Measurements from ENCODE around the gene PCDHGA1.

Gene PCDHGA1

DNA sequence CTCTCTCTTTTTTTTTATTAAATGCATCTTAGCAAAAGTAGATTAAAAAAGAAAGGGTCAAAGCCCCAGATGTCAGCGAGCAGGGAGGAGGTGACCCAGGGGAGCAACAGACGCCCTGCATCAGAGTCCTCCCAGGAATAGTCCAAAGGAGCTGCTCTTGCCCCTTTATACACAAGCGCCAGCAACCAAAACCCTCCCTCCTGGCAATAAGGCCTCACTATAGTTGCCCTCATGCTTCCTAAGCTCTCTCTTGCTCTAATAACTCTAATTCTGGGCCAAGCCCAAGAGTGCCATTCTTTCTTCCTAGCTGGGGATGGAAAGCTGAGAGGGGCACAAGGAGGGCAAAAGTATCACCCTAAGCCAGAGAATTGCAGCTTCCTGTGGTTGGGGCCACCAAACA, 184.8 kb downstream of the PCDHGA1 start:
- no peak for DNase-seq

DNA sequence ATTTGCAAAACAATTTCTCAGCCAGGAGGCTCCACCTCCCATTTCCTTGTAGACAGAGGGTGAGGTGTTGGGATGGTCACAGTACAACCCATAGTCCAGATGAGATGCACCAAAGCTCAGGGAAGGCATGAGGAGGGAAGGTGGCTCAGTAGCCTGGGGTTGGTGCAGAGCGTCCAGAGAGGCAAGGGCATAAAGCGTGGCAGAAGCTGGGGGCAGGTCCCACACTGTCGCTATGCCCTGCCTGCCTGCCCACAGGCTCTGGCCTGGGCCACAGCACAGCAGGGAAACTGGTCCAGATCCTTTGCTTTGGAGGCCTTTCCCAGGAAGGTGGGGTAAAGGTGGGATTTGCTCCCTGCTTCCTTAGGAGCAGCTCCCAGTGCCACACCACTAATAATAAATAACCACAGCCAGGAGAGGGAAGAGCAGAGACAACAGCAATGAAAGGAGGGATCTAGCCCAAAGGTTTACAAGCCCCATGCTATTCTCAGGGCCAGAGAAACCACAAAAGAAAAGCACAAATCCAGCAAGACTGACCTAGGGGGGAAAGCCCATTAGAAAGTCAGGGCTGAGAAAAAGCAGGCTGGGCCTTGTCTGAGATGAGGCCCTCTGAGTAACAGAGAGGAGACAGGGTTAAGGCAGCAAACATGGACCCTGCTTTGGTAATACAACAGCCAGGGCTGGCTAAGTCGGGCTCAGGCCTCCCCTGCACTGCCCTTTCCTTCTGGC, 185.8 kb downstream of the PCDHGA1 start:
- DNase-seq, result no peak

DNA sequence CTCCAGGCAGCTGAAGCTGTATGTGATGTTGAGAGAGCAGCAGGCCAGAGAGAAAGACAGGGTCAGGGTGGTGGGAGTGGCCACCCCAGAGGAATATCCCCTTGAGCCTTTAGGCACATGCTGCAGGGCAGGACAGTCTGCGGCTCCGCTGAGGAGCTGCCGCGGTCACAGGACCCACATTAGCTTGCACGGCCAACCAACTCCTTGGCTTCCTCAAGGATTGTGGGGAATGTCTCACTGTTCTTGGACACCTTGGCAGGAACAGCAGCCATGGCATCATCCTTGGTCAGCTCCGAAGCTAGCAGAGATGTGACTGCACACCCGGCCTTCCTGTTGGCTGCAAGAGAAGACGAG, 186.3 kb downstream of the PCDHGA1 start:
- no peak for DNase-seq

DNA sequence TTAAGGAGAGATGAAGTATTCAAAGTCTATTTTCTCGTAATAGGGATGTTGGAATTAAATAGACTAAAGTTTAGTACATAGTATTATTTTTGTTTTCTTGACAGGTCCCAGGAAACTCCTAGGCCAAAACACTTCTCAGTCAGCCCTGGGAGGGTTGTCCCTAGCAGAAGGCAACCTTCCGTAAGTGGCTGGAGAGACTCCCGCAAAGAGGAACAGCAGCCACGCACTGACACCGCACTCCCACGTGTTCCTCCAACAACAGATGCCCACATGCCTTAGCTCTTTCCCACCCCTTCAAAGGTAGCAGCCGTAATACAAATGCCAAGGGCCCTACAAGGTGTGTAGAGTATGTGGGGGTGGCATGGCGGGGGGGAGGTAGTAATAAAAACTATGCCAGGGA, 187.0 kb downstream of the PCDHGA1 start:
- no peak for DNase-seq

DNA sequence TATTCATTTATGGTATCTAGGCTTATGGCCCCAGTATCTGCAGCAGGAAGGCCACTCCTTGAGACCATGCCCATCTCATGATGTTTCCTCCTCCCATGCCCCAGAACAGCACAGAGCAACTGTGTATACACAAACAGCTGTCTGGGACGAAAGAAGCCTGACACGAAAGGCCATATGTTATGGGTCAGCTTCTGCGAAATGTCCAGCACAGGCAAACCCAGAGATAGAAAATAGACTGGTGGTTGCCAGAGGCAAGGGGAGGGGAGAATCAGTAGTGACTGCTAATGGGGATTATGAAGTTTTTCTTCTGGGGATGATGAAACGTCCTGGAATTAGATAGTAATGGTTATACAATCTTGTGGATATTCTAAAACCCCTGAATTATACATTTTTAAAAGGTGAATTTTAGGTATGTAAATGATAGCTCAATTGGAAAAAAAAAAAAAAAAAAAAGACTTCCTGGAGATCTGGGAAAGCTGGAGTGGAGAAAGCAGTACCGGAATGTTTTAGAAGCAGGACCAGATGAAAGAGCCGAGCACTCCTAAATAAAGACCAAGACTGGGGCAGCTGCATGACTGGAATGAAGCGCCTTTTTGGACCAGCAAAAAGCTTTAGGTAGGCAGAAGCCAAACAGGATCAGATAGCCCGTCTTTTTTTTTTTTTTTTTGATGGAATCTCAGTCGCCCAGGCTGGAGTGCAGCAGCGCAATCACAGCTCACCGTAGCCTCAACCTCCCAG, 187.7 kb downstream of the PCDHGA1 start:
- no peak for DNase-seq

DNA sequence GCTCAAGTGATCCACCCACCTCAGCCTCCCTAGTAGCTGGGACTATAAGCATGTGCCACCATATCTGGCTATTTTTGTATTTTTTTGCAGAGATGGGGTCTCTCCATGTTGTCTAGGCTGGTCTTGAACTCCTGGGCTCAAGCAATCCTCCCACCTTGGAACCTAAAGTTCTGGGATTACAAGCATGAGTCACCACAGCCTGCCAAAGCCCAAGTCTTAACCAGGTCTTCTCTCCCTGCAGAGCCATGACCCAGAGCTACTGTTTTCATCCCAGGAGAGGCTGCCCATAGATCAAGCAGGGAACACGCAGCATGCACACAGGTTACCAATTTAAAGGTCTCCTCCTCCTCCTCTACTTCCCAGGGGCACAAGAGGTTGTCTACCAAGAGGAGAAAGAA, 188.3 kb downstream of the PCDHGA1 start:
- DNase-seq, result no peak

DNA sequence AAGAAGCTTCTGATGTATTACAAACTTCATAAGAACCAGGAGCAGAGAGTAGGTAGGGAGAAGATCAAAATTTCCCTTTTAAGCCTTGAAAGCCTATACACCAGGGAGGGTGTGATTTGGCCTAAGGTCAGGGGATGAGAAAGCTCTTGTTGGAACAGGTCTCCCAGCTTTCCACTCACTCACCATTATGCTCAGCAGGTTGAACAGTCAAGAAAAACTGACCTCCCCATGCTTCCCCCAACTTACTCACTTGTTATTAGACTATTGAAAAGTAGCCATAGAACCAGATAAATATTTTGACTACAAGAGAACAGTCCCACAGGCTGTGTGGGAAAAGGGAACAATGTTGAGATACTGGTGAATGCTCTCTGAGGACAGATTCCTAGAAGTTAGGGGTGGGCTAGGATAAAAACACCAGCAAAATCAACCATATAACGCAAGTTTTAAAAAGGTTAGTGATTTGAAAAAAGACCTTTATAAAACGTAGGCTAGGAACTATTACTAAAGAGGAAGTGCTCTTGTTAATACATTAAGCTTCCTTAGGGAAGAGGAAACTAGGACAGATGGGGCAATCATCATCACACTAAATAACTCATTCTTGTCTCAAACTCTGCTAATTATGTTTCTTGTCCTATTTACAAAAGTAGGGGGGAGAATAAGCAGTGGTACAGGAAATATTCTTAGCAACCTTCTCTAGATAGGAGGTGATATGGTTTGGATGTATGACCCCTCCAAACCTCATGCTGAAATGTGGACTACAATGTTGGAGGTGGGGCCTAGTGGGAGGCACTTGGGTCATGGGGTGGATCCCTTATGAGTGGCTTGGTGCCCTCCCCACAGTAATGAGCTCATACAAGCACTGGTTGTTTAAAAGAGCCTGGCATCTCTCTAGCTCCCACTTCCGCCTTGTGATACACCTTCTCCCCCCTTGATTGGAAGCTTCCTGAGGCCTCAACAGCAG, 189.6 kb downstream of the PCDHGA1 start:
- DNase-seq, result no peak

DNA sequence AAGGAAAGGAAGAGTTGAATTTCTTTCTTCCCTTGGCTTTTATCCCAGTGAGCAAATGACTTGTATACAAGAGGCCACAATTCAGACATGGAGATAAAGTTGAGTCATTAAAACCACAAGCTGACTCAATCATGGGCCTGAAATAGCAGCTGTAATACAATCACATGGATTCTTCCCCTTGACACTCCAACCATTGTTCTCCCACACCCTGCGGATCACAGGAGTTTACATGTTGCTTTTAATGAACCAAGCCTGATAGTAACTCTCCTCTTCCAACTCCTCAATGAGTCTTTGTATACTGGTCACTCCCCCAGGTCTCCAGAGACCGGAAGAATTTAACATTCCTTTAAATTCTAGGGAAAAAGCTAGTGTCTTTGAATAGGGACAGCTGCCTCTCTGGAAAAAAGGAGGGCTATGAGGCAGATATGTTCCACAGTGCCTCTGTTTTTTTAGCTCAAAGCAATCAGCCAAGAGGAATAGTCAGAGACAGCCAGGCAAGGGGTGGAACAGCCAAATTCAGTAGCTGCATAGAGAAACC, 191.0 kb downstream of the PCDHGA1 start:
- DNase-seq, result no peak

DNA sequence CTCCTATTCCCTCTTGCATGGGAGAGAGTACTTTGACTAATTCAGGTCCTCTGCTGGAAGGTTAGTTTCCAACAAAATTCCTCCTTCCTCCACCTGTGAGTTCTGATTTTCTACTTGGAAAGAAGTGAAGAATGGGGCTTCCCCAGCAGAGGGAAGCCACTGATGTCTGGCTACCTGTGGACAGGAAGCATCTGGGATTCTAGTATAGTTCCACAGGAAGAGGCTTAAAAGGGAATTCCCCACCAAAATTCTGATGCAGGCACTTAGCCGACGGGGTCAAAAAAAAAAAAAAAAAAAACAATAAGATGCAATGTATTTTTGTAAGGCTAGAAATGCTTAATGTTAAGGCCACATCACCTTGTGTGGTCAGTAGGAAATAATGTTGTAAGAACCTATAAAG, 192.0 kb downstream of the PCDHGA1 start:
- no peak for DNase-seq

DNA sequence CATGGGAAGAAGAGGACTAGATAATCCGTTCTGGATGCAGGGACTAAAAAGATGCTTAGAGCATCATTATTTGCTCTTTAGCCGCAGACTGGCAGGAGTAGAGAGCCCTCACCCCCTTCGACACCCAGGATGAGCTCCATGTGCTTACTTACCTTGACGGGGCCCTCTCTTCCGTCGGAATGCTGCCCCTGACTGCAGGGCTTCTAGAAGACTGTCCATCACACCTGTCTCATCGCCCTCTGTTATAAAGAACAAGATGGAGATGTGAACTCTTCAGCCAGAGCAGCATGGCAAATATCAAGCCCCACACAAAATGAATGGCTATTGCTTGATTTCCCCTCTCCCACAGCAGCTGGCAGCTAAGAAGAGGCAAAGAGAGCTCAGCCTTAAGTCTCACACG, 193.7 kb downstream of the PCDHGA1 start:
- DNase-seq, result no peak

DNA sequence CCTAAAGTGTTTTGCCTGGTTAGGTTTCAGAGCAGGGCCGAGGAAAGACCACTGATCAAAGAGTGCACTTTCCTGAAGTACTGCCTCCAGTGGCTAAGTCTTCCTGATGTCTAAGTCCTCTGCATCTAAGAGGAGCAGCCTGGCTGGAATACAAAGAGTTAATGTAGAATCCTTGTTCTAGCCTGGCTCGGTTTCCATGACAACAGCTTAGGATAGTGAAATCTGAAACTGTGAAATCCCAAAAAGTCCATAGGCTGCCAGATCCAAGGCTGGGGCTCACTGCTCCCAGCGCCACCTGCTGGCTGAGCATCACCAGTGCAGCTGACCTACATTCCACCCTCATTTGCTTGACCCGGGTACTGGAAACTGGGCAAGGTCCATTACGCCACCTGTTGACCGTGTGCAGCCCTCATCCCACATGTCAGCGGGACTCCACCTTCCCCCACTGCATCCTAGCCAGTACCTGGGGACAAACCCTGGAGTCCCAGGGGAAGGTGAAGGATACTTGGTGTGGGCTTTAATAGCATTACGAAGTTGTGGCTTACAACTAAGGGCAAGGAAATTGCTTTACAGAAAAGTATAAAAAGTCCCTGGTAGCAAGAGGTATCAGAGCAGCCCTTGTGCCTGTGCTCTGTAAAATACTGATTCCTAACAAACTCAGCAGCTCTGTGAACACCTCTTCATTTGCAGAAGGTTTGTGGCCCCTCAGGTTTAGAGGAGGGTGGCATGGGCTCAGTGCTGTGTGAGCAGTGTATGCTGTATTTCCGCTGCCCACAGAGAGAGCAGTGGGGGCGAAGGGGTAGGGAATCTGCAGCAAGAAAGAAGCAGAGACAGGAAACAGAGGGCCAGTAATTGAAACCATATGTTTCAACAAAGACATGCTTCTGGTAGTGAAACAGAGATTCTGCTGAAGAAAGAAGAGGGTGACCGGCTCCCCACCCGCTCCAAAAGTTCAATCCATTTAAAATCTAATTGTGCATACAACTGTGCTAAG, 194.6 kb downstream of the PCDHGA1 start:
- peak; percentile 31 for DNase-seq

DNA sequence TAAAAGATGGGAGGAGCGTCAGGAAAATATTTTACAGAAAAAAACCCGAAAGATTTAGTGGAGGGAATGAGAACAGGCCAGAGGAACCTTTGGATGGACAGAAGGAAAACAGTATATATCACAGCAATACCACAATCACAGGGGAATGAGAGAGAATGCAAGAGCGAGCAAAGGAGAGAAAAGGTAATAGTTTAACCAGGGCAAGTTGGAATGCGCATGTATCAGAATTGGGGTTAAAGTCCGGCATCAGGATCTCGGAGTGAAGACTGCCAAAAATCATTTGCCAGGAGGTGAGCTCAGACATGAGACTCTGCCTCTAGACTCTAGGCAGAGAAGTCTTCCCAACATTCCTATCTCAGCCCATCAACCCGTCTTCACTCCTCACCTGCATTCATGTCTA, 195.3 kb downstream of the PCDHGA1 start:
- no peak for DNase-seq

DNA sequence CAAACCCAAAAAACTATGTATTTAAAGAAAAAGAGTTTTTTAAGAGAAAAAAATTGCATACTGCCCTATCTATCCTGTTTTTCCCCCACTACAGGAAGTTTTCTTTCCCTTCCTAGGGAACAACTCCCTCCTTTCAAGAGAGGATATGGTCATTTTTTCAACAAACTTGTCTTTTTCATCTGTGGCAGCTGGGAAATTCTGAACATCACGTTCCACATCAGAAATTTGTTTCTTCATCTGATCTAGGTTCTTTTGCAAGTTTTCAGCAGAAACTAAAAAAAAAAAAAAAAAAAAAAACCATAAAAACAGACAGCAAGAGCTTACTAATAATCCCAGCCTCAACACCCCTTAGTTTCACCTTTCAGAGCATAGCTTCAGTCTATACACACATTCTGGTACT, 197.1 kb downstream of the PCDHGA1 start:
- no peak for DNase-seq

DNA sequence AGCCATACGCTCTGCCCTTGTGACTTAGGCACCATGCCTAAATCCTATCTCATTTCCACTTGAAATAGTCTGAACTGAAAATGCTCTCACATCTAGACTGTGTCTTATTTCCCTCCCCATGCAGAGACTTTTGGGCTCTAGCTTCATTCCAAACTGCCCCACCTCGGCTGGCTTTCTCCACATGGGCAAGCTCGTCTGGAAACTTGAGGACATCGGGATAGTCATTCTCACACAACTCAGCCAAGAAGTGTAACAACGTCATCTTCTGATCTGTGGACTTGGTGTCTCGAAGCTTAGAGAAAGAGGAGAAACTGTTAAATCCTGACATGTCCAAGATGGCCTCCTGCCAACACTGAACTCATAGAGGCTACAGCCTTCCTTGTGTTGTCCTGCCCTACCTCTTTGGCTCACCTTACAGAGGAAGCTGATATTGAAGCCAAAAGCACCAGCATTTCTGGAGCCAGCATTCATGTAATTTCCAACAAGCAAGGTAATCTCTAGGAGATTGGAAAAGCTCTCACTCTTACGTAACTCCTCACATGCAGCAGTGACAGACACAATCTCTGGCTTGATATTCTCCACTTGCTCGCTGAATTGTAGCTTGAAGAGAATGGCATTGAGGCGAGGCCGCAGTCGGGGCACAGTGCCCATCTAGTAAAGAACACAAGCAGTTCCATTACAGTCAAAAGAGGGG, 198.1 kb downstream of the PCDHGA1 start:
- DNase-seq, result no peak

DNA sequence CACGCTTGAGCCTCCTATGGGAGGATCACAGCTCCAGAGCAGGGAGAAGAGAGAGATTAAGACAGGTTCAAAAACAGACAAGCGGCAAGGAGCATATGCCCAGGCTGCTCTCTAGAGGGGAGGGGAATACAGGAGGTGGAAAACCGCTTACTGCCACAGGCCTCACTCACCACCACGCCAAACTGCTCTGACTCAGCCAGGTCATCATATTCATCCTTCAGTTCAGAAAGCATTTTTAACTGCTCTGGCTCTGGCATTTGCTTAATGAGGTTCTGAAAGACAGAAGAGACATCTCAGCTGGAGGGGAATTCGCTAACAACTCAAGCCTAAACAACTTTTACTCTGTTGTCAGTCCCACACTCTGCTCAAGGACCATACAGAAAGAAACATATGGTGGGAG, 198.7 kb downstream of the PCDHGA1 start:
- no peak for DNase-seq

DNA sequence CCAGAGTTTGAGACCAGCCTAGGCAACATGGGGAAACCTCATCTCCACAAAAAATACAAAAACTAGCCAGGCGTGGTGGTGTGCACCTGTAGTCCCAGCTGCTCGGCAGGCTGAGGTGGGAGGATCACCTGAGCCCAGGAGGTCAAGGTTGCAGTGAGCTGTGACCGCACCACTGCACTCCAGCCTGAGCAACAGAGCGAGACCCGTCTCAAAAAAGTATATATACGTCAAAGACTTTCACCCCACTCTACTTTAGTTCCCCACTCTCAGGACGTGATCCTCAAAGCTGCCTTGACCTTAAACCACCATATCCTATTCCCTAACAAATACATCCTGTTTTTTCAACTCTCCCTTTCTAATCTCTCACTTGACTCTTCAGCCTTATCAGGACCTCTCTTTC, 199.6 kb downstream of the PCDHGA1 start:
- no peak for DNase-seq

DNA sequence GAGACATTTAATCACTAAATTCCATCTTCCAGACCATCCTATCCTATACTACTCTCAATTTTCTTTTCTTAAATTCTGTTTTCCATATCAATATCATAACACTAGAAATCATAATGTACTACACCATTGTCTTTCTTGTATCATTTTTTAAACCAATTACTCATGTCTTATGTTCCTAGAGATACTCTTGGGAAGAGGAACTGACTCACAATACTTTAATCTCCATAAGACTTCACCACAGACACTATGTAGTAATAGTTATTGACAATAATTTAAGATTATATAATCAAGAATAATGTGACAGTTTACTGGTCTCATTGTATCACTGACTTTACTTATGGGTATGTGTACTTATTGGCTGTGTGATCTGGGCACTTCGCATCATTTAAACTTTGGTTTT, 202.4 kb downstream of the PCDHGA1 start:
- no peak for DNase-seq

DNA sequence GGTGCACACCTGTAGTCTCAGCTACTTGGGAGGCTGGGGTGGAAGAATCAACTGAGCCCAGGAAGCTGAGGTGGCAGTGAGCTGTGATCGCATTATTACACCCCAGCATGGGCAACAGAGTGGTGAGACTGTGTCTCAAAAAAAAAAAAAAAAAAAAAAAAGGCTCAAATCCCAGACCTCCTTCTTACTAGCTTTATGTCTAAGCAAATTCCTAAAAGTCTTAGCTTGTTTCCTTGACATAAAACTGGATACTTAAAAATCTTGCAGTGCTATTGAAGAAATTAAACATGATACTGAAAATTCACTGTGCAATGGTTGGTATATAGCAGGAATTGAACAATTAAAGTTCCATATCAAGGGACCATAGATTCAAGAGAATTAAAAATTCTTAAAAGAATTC, 203.6 kb downstream of the PCDHGA1 start:
- DNase-seq, result no peak

DNA sequence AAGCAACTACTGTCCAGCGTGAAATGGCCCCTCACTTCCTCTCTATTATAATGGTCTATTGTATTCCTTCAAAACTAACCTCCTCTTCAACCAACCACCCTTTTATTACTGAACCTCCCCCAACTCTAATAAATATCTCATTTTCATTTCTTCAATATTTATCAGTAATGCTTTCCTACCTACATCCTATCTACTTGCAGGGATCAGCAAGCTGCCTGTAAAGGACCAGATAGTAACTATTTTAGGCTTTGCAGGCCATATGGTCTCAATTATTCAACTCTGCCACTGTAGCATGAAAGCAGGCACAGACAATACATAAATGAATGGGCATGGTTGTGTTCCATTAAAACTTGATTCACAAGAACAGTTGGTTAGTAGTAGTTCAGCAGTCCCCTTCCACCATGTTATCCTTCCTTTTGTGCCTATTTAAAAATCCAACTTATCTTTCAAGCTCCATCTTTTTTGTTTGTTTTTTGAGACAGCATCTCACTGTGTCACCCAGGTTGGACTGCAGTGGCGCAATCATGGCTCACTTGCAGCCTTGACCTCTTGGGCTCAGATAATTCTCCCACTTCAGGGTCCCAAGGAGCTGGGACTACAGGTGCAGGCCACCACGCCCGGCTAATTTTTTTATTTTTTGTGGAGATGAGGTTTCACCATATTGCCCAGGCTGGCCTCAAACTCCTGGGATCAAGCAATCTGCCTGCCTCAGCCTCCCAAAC, 204.3 kb downstream of the PCDHGA1 start:
- DNase-seq, result no peak

DNA sequence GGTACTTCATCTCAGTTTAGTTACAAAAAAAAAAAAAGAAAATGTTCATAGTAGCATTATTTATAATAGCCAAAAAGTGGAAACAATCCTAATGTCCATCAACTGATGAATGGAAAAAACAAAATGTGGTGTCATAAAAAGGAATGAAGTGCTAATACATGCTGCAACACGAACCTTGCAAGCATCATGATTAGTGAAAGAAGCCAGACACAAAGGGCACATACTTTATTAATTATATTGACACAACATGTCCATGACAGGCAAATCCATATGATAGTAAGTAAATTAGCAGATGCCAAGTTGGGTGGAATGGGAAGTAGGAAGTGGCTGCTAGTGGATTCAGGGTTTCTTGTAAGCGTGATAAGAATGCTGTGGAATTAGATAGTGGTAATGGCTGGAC, 212.7 kb downstream of the PCDHGA1 start:
- no peak for DNase-seq

DNA sequence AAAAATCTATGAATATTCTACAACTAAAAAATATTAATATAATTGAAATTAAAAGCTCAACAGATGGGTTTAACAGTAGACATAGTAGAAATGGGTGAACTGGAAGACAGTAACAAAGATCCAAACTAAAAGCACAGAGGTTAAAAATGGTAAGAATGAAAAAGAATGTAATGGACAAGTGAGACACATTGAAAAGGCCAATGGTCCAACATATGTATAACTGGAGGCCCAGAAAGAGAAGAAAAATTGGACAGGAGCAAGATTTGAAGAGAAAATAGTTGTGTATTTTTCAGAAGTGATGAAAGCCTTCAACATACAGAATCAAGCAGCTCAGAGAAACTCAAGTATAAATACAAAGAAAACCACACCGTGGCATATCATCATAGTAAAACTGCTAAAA, 217.2 kb downstream of the PCDHGA1 start:
- no peak for DNase-seq
